ENCODE measurements around the gene HCFC1. TPM values are rescaled to one million over a fixed set of nuclear protein-coding genes. Genes with fewer than 3 reads are reported as not detected.

HCFC1 gene
- total and polyA plus RNA-seq, 2 of the 8 experiments (the other 6 are each of a cell fraction or from before 2014, with no cell fraction given), result 24.9 to 117 TPM

DNA sequence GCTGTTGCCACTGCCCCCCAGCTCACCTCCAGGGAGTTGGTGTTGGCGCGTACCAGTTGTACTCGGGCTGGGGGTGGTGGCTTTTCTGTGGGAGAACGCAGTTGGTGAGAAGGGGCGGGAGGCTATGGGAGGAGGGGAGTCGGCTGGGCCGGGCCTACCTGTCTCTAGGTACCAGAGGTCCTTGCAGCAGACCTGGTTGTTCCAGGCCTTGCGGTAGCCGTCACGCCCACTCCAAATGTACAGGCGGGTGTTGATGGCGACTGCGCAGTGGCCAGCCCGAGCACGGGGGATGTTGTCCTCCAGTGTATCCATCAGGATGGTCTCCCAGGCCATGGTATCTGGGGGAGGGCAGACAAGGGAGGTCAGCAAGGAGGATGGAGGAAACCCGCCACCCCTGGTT is 11.5 kb downstream of the HCFC1 start (continued):
- TF ChIP-seq, protein P1, sequence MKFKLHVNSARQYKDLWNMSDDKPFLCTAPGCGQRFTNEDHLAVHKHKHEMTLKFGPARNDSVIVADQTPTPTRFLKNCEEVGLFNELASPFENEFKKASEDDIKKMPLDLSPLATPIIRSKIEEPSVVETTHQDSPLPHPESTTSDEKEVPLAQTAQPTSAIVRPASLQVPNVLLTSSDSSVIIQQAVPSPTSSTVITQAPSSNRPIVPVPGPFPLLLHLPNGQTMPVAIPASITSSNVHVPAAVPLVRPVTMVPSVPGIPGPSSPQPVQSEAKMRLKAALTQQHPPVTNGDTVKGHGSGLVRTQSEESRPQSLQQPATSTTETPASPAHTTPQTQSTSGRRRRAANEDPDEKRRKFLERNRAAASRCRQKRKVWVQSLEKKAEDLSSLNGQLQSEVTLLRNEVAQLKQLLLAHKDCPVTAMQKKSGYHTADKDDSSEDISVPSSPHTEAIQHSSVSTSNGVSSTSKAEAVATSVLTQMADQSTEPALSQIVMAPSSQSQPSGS (IDR thresholded peaks at IDR 0.05; ENCODE audit: low read length), result no peak
